ENCODE measurements around the gene ECM1.

ECM1 gene
- long read RNA-seq, result 0 reads

DNA sequence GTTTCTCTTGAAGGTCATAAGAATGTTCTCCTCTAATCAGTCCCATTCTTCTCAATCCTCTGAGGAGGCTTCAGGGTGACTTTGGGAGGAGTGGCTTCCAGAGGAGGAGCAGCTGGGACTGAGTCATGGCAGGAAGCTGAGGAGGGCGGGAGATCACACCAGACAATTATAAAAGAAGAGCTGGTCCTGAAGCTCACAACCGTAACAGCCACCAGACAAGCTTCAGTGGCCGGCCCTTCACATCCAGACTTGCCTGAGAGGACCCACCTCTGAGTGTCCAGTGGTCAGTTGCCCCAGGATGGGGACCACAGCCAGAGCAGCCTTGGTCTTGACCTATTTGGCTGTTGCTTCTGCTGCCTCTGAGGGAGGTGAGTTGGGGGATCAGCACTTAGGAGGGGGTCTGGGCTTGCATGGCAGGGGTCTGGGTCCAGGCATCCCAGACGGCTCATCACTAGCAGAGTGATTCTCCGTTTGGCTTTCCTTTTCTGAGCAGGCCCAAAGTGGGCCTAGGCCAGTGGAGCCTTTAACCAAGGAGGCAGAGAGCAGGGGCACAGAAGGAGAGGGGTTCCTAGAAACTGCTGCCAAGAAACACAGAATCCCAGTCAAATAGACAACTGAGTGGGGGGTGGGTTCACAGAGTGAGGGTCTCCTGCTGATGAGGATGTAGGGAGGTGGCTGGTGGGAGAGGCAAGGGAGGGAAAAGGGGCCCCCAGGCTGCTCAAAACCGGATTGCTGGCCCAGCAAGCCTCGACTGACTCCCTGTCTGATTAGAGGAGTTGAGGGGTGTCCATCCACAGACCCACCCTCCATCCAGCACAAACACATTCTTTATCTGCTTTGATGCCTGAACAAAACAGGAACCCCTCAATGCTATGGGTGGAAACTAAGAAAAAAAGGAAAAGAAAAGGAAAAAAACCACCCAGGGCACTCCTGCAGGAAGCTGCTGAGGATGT lies at the start of gene ECM1:
TSS of gene ECM1 (plus strand) at position 198 of the 953 bp plus-strand sequence. CDS start at position 299, 101 bp downstream.
- DNase-seq (ENCODE audit: low read depth in 1 of 2, low spot score in 1 of 2), result no peak
- Histone ChIP-seq H3K27me3 (ENCODE audit: insufficient read depth, poor library complexity, severe bottlenecking) (no peaks in the 10 kb centered on the region), H3K27ac (replicated peaks) (no peak within 1 kb of the TSS), H3K4me3 (replicated peaks; ENCODE audit: insufficient read depth, low read length) (no peak within 1 kb of the TSS)
- TF ChIP-seq SPI1 (IDR thresholded peaks at IDR 0.05; ENCODE audit: borderline replicate concordance, low read depth) (no peak), POLR2AphosphoS5 (IDR thresholded peaks at IDR 0.05; ENCODE audit: low read depth) (no peak), GABPA (IDR thresholded peaks at IDR 0.05; ENCODE audit: low read depth) (no peak)
- TF ChIP-seq, protein P1, sequence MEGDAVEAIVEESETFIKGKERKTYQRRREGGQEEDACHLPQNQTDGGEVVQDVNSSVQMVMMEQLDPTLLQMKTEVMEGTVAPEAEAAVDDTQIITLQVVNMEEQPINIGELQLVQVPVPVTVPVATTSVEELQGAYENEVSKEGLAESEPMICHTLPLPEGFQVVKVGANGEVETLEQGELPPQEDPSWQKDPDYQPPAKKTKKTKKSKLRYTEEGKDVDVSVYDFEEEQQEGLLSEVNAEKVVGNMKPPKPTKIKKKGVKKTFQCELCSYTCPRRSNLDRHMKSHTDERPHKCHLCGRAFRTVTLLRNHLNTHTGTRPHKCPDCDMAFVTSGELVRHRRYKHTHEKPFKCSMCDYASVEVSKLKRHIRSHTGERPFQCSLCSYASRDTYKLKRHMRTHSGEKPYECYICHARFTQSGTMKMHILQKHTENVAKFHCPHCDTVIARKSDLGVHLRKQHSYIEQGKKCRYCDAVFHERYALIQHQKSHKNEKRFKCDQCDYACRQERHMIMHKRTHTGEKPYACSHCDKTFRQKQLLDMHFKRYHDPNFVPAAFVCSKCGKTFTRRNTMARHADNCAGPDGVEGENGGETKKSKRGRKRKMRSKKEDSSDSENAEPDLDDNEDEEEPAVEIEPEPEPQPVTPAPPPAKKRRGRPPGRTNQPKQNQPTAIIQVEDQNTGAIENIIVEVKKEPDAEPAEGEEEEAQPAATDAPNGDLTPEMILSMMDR (IDR thresholded peaks at IDR 0.05; ENCODE audit: insufficient read depth, low read length), result no peak
- TF ChIP-seq, protein P2, sequence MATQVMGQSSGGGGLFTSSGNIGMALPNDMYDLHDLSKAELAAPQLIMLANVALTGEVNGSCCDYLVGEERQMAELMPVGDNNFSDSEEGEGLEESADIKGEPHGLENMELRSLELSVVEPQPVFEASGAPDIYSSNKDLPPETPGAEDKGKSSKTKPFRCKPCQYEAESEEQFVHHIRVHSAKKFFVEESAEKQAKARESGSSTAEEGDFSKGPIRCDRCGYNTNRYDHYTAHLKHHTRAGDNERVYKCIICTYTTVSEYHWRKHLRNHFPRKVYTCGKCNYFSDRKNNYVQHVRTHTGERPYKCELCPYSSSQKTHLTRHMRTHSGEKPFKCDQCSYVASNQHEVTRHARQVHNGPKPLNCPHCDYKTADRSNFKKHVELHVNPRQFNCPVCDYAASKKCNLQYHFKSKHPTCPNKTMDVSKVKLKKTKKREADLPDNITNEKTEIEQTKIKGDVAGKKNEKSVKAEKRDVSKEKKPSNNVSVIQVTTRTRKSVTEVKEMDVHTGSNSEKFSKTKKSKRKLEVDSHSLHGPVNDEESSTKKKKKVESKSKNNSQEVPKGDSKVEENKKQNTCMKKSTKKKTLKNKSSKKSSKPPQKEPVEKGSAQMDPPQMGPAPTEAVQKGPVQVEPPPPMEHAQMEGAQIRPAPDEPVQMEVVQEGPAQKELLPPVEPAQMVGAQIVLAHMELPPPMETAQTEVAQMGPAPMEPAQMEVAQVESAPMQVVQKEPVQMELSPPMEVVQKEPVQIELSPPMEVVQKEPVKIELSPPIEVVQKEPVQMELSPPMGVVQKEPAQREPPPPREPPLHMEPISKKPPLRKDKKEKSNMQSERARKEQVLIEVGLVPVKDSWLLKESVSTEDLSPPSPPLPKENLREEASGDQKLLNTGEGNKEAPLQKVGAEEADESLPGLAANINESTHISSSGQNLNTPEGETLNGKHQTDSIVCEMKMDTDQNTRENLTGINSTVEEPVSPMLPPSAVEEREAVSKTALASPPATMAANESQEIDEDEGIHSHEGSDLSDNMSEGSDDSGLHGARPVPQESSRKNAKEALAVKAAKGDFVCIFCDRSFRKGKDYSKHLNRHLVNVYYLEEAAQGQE (IDR thresholded peaks at IDR 0.05; ENCODE audit: insufficient replicate concordance, low read depth), result no peak

DNA sequence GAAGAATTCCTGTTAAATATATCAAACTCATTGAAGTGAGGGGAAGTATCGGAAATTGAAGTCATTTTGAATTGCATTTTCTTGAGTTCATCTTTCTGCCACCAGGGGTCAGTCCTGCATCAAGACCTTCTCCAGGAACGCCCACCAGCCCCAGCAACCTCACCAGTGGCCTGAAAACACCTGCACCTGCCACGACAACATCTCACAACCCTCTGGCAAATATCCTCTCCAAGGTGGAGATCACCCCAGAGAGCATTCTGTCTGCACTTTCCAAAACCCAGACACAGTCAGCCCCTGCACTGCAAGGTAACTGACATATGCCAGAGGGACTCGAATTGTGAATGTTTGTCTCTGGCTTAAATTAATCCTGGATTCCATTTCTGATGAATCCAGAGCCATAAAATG lies 43.5 kb upstream of the ECM1 start:
- H3K27ac ChIP-seq (replicated peaks), result no peak overlapping the region
- TF ChIP-seq GABPA (IDR thresholded peaks at IDR 0.05; ENCODE audit: low read depth) (no peak), SPI1 (IDR thresholded peaks at IDR 0.05; ENCODE audit: borderline replicate concordance, low read depth) (no peak), POLR2AphosphoS5 (IDR thresholded peaks at IDR 0.05; ENCODE audit: low read depth) (no peak)
- TF ChIP-seq, protein P2 (IDR thresholded peaks at IDR 0.05; ENCODE audit: insufficient replicate concordance, low read depth), result no peak
- TF ChIP-seq, protein P1 (IDR thresholded peaks at IDR 0.05; ENCODE audit: insufficient read depth, low read length), result peak; percentile 41
- DNase-seq (ENCODE audit: low read depth in 1 of 2, low spot score in 1 of 2), result peak; percentile 18 to 54
- no peaks in the 10 kb centered on the region for H3K27me3 ChIP-seq (ENCODE audit: insufficient read depth, poor library complexity, severe bottlenecking)
- no peak overlapping the region for H3K4me3 ChIP-seq (replicated peaks; ENCODE audit: insufficient read depth, low read length)

DNA sequence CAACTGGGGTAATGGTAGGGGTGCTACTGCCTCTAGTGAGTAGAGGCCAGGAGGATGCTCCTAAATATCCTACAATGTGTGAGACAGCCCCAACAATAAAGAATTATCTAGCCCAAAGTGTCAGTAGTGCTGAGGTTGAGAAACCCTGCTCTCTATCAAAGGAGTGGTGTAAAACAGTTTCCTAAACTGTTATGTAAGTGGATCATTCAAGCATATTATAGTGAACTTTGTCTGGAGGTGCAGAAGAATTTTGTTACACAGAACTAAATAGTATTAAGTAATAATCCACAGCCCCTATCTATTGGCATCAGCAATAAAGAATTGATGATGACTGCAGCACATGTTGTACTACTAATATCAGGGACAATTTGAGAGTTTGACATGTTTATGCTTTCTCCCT lies 40.9 kb upstream of the ECM1 start:
- no peak for TF ChIP-seq SPI1 (IDR thresholded peaks at IDR 0.05; ENCODE audit: borderline replicate concordance, low read depth)
- no peak for DNase-seq (ENCODE audit: low read depth in 1 of 2, low spot score in 1 of 2)
- H3K27ac ChIP-seq (replicated peaks), result no peak overlapping the region
- no peak overlapping the region for H3K4me3 ChIP-seq (replicated peaks; ENCODE audit: insufficient read depth, low read length)
- no peaks in the 10 kb centered on the region for H3K27me3 ChIP-seq (ENCODE audit: insufficient read depth, poor library complexity, severe bottlenecking)

DNA sequence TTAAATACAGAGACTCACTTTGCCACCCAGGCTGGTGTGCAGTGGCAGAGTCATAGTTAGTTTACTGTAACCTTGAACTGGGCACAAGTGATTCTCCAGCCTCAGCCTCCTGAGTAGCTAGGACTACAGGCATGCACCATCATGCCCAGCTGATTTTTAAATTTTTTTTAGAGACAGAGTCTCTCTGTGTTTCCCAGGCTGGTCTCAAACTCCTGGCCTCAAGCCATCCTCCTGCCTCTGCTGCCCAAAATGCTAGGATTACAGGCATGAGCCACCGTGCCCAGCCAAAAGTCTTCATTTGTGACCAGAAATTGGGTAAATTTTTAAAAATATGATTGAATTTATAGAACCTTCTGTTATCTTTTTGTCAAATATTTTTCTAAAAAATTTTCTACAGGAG lies 38.6 kb upstream of the ECM1 start:
- no peak overlapping the region for H3K27ac ChIP-seq (replicated peaks)
- no peak overlapping the region for H3K4me3 ChIP-seq (replicated peaks; ENCODE audit: insufficient read depth, low read length)
- H3K27me3 ChIP-seq (ENCODE audit: insufficient read depth, poor library complexity, severe bottlenecking), result no peaks in the 10 kb centered on the region
- DNase-seq (ENCODE audit: low read depth in 1 of 2, low spot score in 1 of 2), result no peak
- TF ChIP-seq, protein P2 (IDR thresholded peaks at IDR 0.05; ENCODE audit: insufficient replicate concordance, low read depth), result no peak
- TF ChIP-seq SPI1 (IDR thresholded peaks at IDR 0.05; ENCODE audit: borderline replicate concordance, low read depth) (no peak), GABPA (IDR thresholded peaks at IDR 0.05; ENCODE audit: low read depth) (no peak), POLR2AphosphoS5 (IDR thresholded peaks at IDR 0.05; ENCODE audit: low read depth) (no peak)
- TF ChIP-seq, protein P1 (IDR thresholded peaks at IDR 0.05; ENCODE audit: insufficient read depth, low read length), result no peak
